Lower leg skin (tissue), 4 donors: ENCODE results near the gene MYRIP. TPM values are rescaled to one million over a fixed set of nuclear protein-coding genes. Genes with fewer than 3 reads are reported as not detected.

Experiments used
- DNase-seq, 2 donors: peaks; one replicate each; pipeline ENCODE4 v3.0.0-alpha.2; 2019; ENCODE audit warnings: low spot score in 2 of 2
- H3K4me3 ChIP-seq: fragments of 200-600 bp; sonication (generic); 2 replicates; pipeline ENCODE4 v1.5.1; 2017; ENCODE audit warnings: mild to moderate bottlenecking, low read depth; ENCODE audit not compliant: poor library complexity, severe bottlenecking
- POLR2A ChIP-seq, 2 donors: fragments of 450-650 bp; IDR thresholded peaks; one replicate each; pipeline ENCODE4 v1.6.1; 2016 to 2017; ENCODE audit warnings: antibody characterized with exemption in 2 of 2, mild to moderate bottlenecking in 1 of 2, moderate library complexity in 1 of 2
- WGBS, 2 donors: methylation state at CpG; one replicate each; pipeline ENCODE4 v1.1.5; 2018; 5-methylcytosine and 5-hydroxymethylcytosine counted together
- intact Hi-C: fragments of 100-400 bp; cut with DNase I; formaldehyde crosslinking; loops from one replicate; pipeline ENCODE4 v1.15.0; 2023; ENCODE audit warnings: low total_unique reads
- total RNA-seq, 4 donors: library from RNA; depleted of rRNA; stranded (reverse); fragments of >200 nt; gene quantifications; one replicate each; pipeline ENCODE4 v1.1.0, GENCODE V29; 2016
- TF ChIP-seq, protein P1 (sequence below), 3 donors: fragments of 450-650 bp; IDR thresholded peaks; one replicate each; pipeline ENCODE4 v1.5.1; 2016; ENCODE audit warnings: antibody characterized with exemption in 3 of 3, mild to moderate bottlenecking in 3 of 3, moderate library complexity in 2 of 3

Gene MYRIP
- total RNA-seq, 4 donors from 2014 or later = 1.2 to 2.9 (median 1.5) TPM

- intact Hi-C loops = no loop called here
- no peak overlapping the region for H3K4me3 ChIP-seq
- TF ChIP-seq, protein P1, sequence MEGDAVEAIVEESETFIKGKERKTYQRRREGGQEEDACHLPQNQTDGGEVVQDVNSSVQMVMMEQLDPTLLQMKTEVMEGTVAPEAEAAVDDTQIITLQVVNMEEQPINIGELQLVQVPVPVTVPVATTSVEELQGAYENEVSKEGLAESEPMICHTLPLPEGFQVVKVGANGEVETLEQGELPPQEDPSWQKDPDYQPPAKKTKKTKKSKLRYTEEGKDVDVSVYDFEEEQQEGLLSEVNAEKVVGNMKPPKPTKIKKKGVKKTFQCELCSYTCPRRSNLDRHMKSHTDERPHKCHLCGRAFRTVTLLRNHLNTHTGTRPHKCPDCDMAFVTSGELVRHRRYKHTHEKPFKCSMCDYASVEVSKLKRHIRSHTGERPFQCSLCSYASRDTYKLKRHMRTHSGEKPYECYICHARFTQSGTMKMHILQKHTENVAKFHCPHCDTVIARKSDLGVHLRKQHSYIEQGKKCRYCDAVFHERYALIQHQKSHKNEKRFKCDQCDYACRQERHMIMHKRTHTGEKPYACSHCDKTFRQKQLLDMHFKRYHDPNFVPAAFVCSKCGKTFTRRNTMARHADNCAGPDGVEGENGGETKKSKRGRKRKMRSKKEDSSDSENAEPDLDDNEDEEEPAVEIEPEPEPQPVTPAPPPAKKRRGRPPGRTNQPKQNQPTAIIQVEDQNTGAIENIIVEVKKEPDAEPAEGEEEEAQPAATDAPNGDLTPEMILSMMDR (IDR thresholded peaks at IDR 0.05) = no peak
- TF ChIP-seq POLR2A (IDR thresholded peaks at IDR 0.05) = no peak
- DNase-seq = no peak
These were observed 292.8 kb downstream of the MYRIP start for GRCh38 chr3:40102182-40102581.

DNA sequence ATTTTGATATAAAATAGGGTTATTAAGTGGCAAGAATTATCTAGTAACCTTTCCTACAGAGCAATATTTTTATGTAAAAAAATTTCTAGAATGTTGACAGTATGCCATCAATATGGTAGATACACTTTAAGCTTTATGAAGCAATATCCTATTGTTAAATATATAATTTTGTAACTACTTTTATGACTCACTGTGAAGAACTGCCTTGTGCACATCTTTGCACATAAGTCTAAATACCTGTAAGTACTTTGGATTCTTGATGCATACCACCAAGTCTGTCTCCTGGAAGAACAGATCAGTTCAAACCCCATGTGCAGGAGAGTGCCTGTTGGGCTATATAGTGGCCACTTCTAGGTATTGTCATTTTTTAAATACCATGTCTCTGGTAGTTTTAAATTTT, 294.4 kb downstream of the MYRIP start:
- no peak for DNase-seq
- intact Hi-C loops = no loop called here
- no peak overlapping the region for H3K4me3 ChIP-seq
- TF ChIP-seq, protein P1 (IDR thresholded peaks at IDR 0.05) = no peak
- TF ChIP-seq POLR2A (IDR thresholded peaks at IDR 0.05) = no peak

DNA sequence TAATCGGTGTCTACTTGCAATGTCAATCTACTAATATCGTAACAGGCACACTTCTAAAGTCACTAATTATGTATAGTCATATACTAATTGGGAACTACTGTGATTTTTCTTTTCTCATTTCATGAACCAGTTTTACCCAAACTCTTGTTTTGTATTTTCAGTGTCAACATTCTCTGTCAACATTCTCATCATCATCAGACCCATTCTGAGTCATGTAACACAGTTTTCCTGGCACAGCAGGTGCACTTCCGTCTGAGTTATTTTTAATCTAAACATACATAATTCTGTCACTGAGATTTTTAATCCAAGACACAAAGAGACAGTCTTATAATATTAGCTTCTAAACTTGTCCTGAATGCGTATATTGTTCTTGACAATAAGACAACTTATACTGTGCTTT, 295.0 kb downstream of the MYRIP start:
- TF ChIP-seq POLR2A (IDR thresholded peaks at IDR 0.05) = no peak
- TF ChIP-seq, protein P1 (IDR thresholded peaks at IDR 0.05) = no peak
- DNase-seq = no peak
- 75 to 79% methylated on average over 4 of the region's 4 CpGs for WGBS, 2 donors
- no peak overlapping the region for H3K4me3 ChIP-seq
- intact Hi-C loops = no loop called here

DNA sequence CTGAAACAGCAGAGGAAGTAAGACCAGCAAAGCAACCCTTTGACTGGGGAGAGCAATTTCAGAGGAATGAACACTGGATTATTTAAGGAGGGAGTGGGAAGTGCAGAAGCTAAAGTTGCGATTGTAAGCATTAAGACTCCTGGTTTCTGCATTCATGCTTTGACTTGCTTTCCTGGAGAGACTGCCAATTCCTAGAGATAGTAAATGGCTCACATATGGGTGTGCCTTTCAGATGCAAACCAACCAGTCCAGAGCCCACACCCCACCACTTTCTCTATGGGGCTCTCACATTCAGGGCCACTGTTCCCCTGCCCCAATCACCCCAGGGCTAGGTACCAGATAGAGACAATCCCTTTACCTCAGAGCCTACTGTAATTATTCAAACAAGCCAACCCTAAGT, 299.2 kb downstream of the MYRIP start:
- WGBS, 2 donors = 36 to 44% methylated on average over 1 of the region's 1 CpG

DNA sequence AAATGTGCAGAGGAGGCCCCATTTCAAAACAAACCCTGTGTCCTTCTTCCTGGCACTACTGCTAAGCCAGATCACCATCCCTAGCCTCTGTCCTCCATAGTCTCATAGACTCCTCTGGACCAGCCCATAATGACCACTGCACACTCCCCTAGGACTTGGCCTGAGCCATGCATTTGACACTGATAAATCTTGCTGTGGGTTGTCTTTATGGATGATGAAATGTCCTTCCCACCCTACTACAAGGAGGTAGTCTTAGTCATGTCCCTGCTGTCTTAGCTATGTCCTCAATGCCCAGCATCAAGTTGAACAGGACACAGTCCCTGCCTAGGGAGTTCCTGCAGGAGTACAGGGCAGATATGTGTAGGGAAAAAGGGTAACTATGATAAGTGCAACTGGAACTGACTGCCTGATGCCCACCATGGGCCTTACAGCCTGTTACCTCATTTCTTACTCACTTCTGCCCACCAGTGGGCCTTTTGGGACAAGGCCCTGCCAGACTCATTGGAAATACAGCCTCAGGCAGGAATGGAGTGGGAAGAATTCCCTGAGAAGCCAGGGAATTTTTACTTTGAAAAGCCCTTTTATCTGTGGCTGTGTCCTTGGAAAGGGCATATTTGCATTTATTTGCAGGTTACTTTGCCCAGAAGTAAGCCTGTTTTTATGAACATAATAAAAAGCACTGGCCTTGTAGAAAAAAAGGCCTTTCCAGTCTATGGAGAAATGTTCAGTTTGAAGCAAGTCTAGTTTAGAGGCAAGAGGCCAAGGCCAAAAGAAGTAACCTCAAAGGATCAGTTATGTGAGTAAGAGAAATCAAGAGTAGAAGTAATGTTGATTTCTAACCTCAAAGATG, 300.5 kb downstream of the MYRIP start:
- intact Hi-C loops = no loop called here
- no peak overlapping the region for H3K4me3 ChIP-seq
- DNase-seq = no peak
- TF ChIP-seq POLR2A (IDR thresholded peaks at IDR 0.05) = no peak
- TF ChIP-seq, protein P1 (IDR thresholded peaks at IDR 0.05) = no peak

More for the DNA sequence above, 299.2 kb downstream of the MYRIP start:
- intact Hi-C loops = no loop called here
- no peak for TF ChIP-seq POLR2A (IDR thresholded peaks at IDR 0.05)
- TF ChIP-seq, protein P1 (IDR thresholded peaks at IDR 0.05) = no peak
- DNase-seq = no peak
- no peak overlapping the region for H3K4me3 ChIP-seq
